PC-3 (cell line): ENCODE results near the gene SEPTIN12.

Experiments used
- EZH2phosphoT487 ChIP-seq: fragments of 300-600 bp; sonication (generic); IDR thresholded peaks from 2 replicates; pipeline ENCODE4 v1.6.1; 2018; ENCODE audit warnings: mild to moderate bottlenecking, antibody characterized with exemption, low read length, borderline replicate concordance
- TF ChIP-seq, protein P1 (sequence below): fragments of 300-600 bp; sonication (generic); conservative IDR thresholded peaks from 2 replicates; pipeline ENCODE4 v1.5.1; 2017; ENCODE audit warnings: antibody characterized with exemption, low read depth, mild to moderate bottlenecking, low read length

DNA sequence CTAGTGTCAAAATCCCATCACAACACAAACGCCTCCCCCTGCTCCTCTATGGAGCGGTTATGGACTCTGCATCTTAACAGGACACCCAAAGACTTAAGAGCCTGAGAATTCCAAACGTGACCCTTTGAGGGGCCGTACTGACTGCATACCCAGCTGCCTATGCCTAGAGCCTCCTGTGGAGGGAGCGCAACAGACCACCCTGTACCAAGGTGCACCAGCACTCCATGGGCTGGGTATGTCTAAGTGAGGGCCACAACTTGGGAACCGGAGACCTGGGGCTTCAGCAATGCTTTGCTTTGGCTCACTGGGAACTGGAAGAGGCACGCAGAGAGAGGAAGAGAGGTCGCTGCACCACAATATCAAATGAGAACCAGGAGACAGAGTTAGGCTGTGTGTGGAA, 59.5 kb downstream of the SEPTIN12 start:
- TF ChIP-seq, protein P1, sequence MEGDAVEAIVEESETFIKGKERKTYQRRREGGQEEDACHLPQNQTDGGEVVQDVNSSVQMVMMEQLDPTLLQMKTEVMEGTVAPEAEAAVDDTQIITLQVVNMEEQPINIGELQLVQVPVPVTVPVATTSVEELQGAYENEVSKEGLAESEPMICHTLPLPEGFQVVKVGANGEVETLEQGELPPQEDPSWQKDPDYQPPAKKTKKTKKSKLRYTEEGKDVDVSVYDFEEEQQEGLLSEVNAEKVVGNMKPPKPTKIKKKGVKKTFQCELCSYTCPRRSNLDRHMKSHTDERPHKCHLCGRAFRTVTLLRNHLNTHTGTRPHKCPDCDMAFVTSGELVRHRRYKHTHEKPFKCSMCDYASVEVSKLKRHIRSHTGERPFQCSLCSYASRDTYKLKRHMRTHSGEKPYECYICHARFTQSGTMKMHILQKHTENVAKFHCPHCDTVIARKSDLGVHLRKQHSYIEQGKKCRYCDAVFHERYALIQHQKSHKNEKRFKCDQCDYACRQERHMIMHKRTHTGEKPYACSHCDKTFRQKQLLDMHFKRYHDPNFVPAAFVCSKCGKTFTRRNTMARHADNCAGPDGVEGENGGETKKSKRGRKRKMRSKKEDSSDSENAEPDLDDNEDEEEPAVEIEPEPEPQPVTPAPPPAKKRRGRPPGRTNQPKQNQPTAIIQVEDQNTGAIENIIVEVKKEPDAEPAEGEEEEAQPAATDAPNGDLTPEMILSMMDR = no peak
- TF ChIP-seq EZH2phosphoT487 = no peak
